Measurements from ENCODE around the gene CA4.
A peak's percentile ranks its signal among the peaks of the same experiment; 100 is the strongest.

The CA4 gene

GRCh38 chr17:60163108-60163784 lies 13.5 kb downstream of the CA4 start (continued):
- TF ChIP-seq HIC1 (tag by site-specific recombination; IDR thresholded peaks at IDR 0.05), result peak; percentile 58; the same call in 1 of the 2 replicates
- 0 out of 2 replicates have a peak, but pooled peaks have one; percentile 27 for TF ChIP-seq PRDM10 (tag by site-specific recombination; IDR thresholded peaks at IDR 0.05)
- TF ChIP-seq, protein P1, sequence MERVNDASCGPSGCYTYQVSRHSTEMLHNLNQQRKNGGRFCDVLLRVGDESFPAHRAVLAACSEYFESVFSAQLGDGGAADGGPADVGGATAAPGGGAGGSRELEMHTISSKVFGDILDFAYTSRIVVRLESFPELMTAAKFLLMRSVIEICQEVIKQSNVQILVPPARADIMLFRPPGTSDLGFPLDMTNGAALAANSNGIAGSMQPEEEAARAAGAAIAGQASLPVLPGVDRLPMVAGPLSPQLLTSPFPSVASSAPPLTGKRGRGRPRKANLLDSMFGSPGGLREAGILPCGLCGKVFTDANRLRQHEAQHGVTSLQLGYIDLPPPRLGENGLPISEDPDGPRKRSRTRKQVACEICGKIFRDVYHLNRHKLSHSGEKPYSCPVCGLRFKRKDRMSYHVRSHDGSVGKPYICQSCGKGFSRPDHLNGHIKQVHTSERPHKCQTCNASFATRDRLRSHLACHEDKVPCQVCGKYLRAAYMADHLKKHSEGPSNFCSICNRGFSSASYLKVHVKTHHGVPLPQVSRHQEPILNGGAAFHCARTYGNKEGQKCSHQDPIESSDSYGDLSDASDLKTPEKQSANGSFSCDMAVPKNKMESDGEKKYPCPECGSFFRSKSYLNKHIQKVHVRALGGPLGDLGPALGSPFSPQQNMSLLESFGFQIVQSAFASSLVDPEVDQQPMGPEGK (tag by site-specific recombination; IDR thresholded peaks at IDR 0.05), result peak; percentile 72

GRCh38 chr17:60164164-60164563 lies 14.4 kb downstream of the CA4 start:
- Histone ChIP-seq H3K9me3 (ENCODE audit: control insufficient read depth, insufficient read depth, low read depth, low read length) (no peaks in the 10 kb centered on the region), H3K36me3 (ENCODE audit: control insufficient read depth in 2 of 2, insufficient read depth in 1 of 2, low read length in 2 of 2) (no peaks in the 10 kb centered on the region), H3K27ac (ENCODE audit: extremely low read depth, low read depth, low read length) (no peak overlapping the region), H3K4me1 (ENCODE audit: control insufficient read depth, insufficient read depth, low read length) (no peaks in the 10 kb centered on the region), H3K4me3 (ENCODE audit: low read depth, low read length) (no peak overlapping the region)
- ChIA-PET POLR2A (no interaction called here), CTCF (interaction anchor here (1.4 kb wide), 1 partner anchor 10 kb away, joined by 4 read pairs; no protein-coding TSS in a partner anchor)
- TF ChIP-seq ZNF366 (tag by site-specific recombination; conservative IDR thresholded peaks at IDR 0.05) (peak; percentile 96), ZNF76 (tag by site-specific recombination; IDR thresholded peaks at IDR 0.05; ENCODE audit: borderline replicate concordance, low read depth) (no peak), PRDM1 (tag by site-specific recombination; IDR thresholded peaks at IDR 0.05) (0 out of 2 replicates have a peak, but pooled peaks have one; percentile 33)

- ChIA-PET CTCF (no interaction called here), POLR2A (no interaction called here)
- TF ChIP-seq ZNF664 (tag by site-specific recombination; IDR thresholded peaks at IDR 0.05) (peak; percentile 30; the same call in 1 of the 2 replicates), ZNF701 (tag by site-specific recombination; IDR thresholded peaks at IDR 0.05) (no peak), OSR2 (tag by site-specific recombination; IDR thresholded peaks at IDR 0.05) (peak; percentile 59; the same call in 1 of the 2 replicates)
- no peaks in the 10 kb centered on the region for H3K9me3 ChIP-seq (ENCODE audit: control insufficient read depth, insufficient read depth, low read depth, low read length)
- H3K36me3 ChIP-seq (ENCODE audit: control insufficient read depth in 2 of 2, insufficient read depth in 1 of 2, low read length in 2 of 2), result no peaks in the 10 kb centered on the region
- H3K4me3 ChIP-seq (ENCODE audit: low read depth, low read length), result no peak overlapping the region
- H3K27ac ChIP-seq (ENCODE audit: extremely low read depth, low read depth, low read length), result no peak overlapping the region
- no peaks in the 10 kb centered on the region for H3K4me1 ChIP-seq (ENCODE audit: control insufficient read depth, insufficient read depth, low read length)
Observed at GRCh38 chr17:60164697-60165096, 14.9 kb downstream of the CA4 start.

DNA sequence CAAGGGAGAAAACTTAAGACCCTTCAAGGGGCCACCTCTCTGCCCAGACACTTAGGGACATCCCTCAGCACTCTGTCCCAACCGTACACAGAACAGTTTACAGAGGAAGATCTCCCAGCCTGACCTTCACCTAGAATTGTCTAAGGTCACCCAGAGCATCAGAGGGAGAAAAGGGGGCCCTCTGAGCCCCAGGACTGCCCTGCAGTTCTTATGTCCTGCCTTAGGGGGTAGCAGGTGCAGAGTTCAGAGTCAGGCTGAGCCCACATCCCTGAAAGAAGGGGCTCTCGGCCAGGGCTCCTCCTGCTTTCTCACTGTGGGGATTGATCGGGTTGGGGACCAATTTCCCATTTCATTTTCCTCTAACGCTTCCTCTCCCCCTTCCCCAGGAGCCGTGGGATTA lies 15.4 kb downstream of the CA4 start:
- CTCF ChIA-PET, result no interaction called here
- no peaks in the 10 kb centered on the region for H3K36me3 ChIP-seq (ENCODE audit: control insufficient read depth in 2 of 2, insufficient read depth in 1 of 2, low read length in 2 of 2)
- no peaks in the 10 kb centered on the region for H3K9me3 ChIP-seq (ENCODE audit: control insufficient read depth, insufficient read depth, low read depth, low read length)
- TF ChIP-seq ZNF184 (tag by site-specific recombination; IDR thresholded peaks at IDR 0.05) (no peak), INSM2 (tag by site-specific recombination; IDR thresholded peaks at IDR 0.05) (no peak), ZNF776 (tag by site-specific recombination; IDR thresholded peaks at IDR 0.05; ENCODE audit: borderline replicate concordance) (no peak), ZNF37A (tag by site-specific recombination; IDR thresholded peaks at IDR 0.05) (no peak), SP7 (tag by site-specific recombination; IDR thresholded peaks at IDR 0.05) (no peak), ZNF350 (tag by site-specific recombination; IDR thresholded peaks at IDR 0.05) (no peak), ZNF488 (tag by site-specific recombination; IDR thresholded peaks at IDR 0.05) (no peak)
- H3K4me3 ChIP-seq (ENCODE audit: low read depth, low read length), result no peak overlapping the region
- H3K4me1 ChIP-seq (ENCODE audit: control insufficient read depth, insufficient read depth, low read length), result no peaks in the 10 kb centered on the region
- H3K27ac ChIP-seq (ENCODE audit: extremely low read depth, low read depth, low read length), result no peak overlapping the region
- POLR2A ChIA-PET, result no interaction called here

All from HEK293 (cell line).